ENCODE results near the gene ZFYVE28.

Gene ZFYVE28

DNA sequence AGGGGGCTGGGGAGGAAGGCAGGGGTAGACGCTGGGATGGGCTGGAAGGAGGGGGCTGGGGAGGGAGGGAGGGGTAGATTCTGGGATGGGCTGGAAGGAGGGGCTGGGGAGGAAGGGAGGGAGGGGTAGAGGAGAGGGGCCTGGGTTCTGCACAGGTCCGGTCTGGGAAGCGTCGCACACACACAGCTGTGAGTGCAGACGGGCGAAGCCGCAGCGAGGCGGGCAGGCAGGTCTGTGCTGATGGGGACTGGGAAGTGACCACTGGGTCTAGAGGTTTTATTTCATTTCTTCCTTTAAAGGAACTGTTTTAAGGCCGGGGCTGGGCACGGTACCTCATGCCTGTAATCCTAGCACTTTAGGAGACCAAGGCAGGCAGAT lies 87.4 kb downstream of the ZFYVE28 start:
- Histone ChIP-seq H3K27me3 (no peaks in the 10 kb centered on the region), H3K27ac (no peak overlapping the region), H3K4me3 (no peak overlapping the region), H3K36me3 (peaks cover 13 to 24% (median 17%) of the 10 kb centered on the region in 3 donors), H3K9me3 (peaks cover 0 to 27% (median 4%) of the 10 kb centered on the region in 3 donors), H3K4me1 (peaks cover 0 to 6% (median 0%) of the 10 kb centered on the region in 4 donors)
- TF ChIP-seq, protein P1, sequence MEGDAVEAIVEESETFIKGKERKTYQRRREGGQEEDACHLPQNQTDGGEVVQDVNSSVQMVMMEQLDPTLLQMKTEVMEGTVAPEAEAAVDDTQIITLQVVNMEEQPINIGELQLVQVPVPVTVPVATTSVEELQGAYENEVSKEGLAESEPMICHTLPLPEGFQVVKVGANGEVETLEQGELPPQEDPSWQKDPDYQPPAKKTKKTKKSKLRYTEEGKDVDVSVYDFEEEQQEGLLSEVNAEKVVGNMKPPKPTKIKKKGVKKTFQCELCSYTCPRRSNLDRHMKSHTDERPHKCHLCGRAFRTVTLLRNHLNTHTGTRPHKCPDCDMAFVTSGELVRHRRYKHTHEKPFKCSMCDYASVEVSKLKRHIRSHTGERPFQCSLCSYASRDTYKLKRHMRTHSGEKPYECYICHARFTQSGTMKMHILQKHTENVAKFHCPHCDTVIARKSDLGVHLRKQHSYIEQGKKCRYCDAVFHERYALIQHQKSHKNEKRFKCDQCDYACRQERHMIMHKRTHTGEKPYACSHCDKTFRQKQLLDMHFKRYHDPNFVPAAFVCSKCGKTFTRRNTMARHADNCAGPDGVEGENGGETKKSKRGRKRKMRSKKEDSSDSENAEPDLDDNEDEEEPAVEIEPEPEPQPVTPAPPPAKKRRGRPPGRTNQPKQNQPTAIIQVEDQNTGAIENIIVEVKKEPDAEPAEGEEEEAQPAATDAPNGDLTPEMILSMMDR (IDR thresholded peaks at IDR 0.05): no peak
- peak in 1 of 2 donors; percentile 39 for DNase-seq
- intact Hi-C loops (cut with DNase I; ENCODE audit: low total_unique reads): no loop called here

DNA sequence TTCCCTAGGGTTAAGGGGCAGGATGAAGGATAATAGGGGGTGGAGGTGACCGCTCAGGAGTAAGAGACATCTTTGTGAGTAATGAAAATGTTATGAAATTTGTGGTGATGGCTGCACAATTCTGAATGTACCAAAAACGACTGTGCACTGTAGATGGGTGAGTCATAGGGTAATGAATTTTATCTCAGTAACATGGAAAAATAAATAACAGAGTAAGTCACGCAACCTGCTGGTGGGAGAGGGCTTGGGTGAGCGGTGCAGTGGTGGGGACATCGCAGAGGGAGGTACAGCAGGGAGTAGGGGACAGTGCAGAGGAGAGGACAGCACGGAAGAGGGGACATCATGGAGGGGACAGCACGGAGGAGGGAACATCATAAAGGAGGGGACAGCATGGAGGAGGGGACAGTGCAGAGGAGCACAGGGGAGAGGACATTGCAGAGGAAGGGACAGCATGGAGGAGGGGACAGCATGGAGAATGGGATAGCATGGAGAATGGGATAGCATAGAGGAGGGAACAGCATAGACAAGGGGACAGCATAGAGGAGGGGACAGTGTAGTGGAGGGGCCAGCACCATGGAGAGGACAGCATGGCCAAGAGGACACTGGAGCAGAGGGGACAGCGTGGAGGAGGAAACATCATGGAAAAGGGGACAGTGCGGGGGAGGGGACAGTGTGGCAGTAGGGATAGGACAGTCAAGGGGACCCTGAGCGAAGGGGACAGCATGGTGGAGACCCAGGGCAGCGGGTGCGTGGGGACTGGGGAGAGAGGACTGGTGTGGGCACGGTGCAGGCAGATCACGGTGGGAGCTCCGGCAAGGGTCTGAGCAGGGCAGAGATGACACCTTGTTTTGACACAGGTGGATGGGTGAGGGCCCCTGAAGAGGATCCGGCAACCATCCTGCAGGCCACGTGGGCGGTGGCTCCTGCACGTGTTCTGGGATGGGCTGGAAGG lies 88.1 kb downstream of the ZFYVE28 start:
- intact Hi-C loops (cut with DNase I; ENCODE audit: low total_unique reads): no loop called here
- peak in 1 of 2 donors; percentile 57 for DNase-seq
- Histone ChIP-seq H3K4me3 (no peak overlapping the region), H3K36me3 (peaks cover 13 to 19% (median 18%) of the 10 kb centered on the region in 3 donors), H3K27ac (no peak overlapping the region), H3K9me3 (peaks cover 0 to 27% (median 4%) of the 10 kb centered on the region in 3 donors), H3K4me1 (peaks cover 0 to 6% (median 0%) of the 10 kb centered on the region in 4 donors), H3K27me3 (no peaks in the 10 kb centered on the region)
- TF ChIP-seq, protein P1 (IDR thresholded peaks at IDR 0.05): no peak

- Histone ChIP-seq H3K4me3 (no peak overlapping the region), H3K36me3 (peaks cover 10 to 19% (median 16%) of the 10 kb centered on the region in 3 donors), H3K27me3 (no peaks in the 10 kb centered on the region), H3K9me3 (peaks cover 0 to 27% (median 4%) of the 10 kb centered on the region in 3 donors), H3K27ac (no peak overlapping the region), H3K4me1 (peaks cover 0 to 6% (median 0%) of the 10 kb centered on the region in 4 donors)
- TF ChIP-seq, protein P1 (IDR thresholded peaks at IDR 0.05): no peak
- no peak for DNase-seq
- intact Hi-C loops (cut with DNase I; ENCODE audit: low total_unique reads): no loop called here
Observed at GRCh38 chr4:2327579-2327978, 90.9 kb downstream of the ZFYVE28 start.

GRCh38 chr4:2324891-2325290 lies 93.6 kb downstream of the ZFYVE28 start:
- no peak for DNase-seq
- no peak overlapping the region for H3K4me3 ChIP-seq
- no peak overlapping the region for H3K27ac ChIP-seq
- H3K36me3 ChIP-seq: peaks cover 2 to 19% (median 16%) of the 10 kb centered on the region in 3 donors
- TF ChIP-seq, protein P1 (IDR thresholded peaks at IDR 0.05): no peak
- H3K27me3 ChIP-seq: no peaks in the 10 kb centered on the region
- peaks cover 0 to 27% (median 4%) of the 10 kb centered on the region in 3 donors for H3K9me3 ChIP-seq
- H3K4me1 ChIP-seq: peaks cover 0 to 2% (median 0%) of the 10 kb centered on the region in 4 donors
- intact Hi-C loops (cut with DNase I; ENCODE audit: low total_unique reads): no loop called here

DNA sequence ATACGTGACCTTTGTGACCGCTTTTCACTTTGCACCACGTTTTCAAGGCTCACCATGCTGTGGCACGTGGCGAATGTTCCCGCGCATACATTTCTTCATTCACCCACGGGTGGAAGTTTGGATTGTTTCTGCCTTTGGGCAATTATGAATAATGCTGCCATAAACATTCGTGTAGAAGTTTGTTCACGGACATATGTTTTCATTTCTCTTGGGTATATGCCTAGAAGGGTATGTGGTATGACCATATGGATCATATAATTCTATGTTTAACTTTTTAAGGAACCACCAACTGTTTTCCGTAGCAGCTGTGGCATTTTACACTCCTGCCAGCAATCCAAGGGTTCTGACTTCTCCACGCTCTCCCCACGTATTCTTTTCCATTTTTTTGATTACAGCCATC lies 95.6 kb downstream of the ZFYVE28 start:
- Histone ChIP-seq H3K36me3 (peaks cover 3 to 11% (median 3%) of the 10 kb centered on the region in 3 donors), H3K9me3 (peaks cover 0 to 13% (median 4%) of the 10 kb centered on the region in 3 donors), H3K4me3 (no peak overlapping the region), H3K4me1 (no peaks in the 10 kb centered on the region), H3K27me3 (no peaks in the 10 kb centered on the region), H3K27ac (no peak overlapping the region)
- intact Hi-C loops (cut with DNase I; ENCODE audit: low total_unique reads): no loop called here
- TF ChIP-seq, protein P1 (IDR thresholded peaks at IDR 0.05): no peak
- DNase-seq: no peak

Measured in tibial artery (tissue), 4 donors.